Measurements from ENCODE around the gene EBPL.

DNA sequence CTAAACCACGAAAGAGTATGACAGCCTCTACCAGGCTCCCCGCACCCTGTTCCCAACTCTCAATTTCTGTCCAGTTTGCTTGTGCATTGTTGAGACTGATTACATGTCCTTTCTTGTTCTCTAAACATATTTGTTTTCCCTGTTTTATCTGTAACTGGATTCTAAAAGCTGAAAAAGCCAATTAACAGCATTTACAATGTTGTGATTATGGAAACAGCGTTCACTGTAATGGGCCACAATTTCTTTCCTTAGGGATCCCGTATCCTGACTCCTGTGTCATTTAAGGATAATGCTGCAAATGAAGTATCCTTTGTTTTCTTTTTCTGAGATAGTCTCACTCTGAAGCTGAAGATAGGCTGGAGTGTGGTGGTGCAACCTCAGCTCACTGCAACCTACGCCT, 20.5 kb downstream of the EBPL start:
- TF ChIP-seq, protein P1, sequence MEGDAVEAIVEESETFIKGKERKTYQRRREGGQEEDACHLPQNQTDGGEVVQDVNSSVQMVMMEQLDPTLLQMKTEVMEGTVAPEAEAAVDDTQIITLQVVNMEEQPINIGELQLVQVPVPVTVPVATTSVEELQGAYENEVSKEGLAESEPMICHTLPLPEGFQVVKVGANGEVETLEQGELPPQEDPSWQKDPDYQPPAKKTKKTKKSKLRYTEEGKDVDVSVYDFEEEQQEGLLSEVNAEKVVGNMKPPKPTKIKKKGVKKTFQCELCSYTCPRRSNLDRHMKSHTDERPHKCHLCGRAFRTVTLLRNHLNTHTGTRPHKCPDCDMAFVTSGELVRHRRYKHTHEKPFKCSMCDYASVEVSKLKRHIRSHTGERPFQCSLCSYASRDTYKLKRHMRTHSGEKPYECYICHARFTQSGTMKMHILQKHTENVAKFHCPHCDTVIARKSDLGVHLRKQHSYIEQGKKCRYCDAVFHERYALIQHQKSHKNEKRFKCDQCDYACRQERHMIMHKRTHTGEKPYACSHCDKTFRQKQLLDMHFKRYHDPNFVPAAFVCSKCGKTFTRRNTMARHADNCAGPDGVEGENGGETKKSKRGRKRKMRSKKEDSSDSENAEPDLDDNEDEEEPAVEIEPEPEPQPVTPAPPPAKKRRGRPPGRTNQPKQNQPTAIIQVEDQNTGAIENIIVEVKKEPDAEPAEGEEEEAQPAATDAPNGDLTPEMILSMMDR (IDR thresholded peaks at IDR 0.05) = no peak
- TF ChIP-seq POLR2A (IDR thresholded peaks at IDR 0.05) = no peak
